Mesodermal cell (in vitro differentiated cells): Measurements from ENCODE around the gene IFNW1. TPM values are rescaled to one million over a fixed set of nuclear protein-coding genes. Genes with fewer than 3 reads are reported as not detected.
"Not testable (repeated sequence)": the region's sequence is repeated elsewhere in the genome, so short reads cannot be mapped to it uniquely, and the experiment has no call there.

ENCODE experiments used
- H3K27ac ChIP-seq: 2 replicates; pipeline ENCODE4 v1.7.0; 2013; ENCODE audit warnings: mild to moderate bottlenecking, low read depth, low read length, moderate library complexity; ENCODE audit not compliant: severe bottlenecking
- H3K36me3 ChIP-seq: 2 replicates; pipeline ENCODE4 v1.7.1; 2013; ENCODE audit warnings: mild to moderate bottlenecking, low read length, moderate library complexity; ENCODE audit not compliant: control insufficient read depth, insufficient read depth
- H3K4me1 ChIP-seq: one replicate; pipeline ENCODE4 v1.7.1; 2013; ENCODE audit warnings: mild to moderate bottlenecking, low read length; ENCODE audit not compliant: insufficient read depth, control insufficient read depth, poor library complexity, severe bottlenecking
- H3K4me3 ChIP-seq: 2 replicates; pipeline ENCODE4 v1.7.0; 2013; ENCODE audit warnings: low read length, control low read depth, mild to moderate bottlenecking; ENCODE audit not compliant: insufficient read depth, poor library complexity, severe bottlenecking; ENCODE audit errors: extremely low read depth
- H3K9me3 ChIP-seq: 2 replicates; pipeline ENCODE4 v1.7.1; 2013; ENCODE audit warnings: mild to moderate bottlenecking, low read length, moderate library complexity; ENCODE audit not compliant: control insufficient read depth
- WGBS, 2 experiments: methylation state at CpG; one replicate each; pipeline ENCODE4 v1.1.5; 2013; ENCODE audit warnings: missing lambda C conversion rate in 2 of 2; ENCODE audit not compliant: insufficient coverage in 2 of 2; 5-methylcytosine and 5-hydroxymethylcytosine counted together
- polyA plus RNA-seq, 2 experiments: library from polyadenylated mRNA; stranded (reverse); fragments of 50-300 nt; gene quantifications; one replicate each; pipeline ENCODE4 v1.2.3, GENCODE V29; 2013

IFNW1 gene
- polyA plus RNA-seq (2013, experiment 1 of 2) = not detected
- polyA plus RNA-seq (2013, experiment 2 of 2) = not detected

DNA sequence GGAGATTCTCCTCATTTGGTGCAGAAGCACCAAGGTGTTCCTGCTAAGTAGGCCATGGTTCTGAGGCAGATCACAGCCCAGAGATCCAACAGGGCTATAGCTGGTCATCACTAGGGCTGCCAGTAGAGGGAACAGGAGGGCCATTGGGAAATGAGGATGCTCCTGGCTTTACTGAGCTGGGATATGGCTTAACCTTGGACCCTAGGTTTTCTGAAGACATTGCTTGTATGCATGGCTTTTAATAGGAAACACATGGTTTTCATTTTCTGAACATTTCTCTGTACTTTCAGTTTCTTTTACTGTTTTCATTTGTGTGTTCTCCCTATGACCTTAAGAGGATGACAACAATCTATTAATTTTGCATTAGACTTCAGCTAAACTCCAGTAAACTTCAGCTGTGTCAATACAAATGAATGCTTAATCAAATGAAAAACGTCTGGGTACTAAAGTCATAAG is at the start of gene IFNW1:
Gene IFNW1, minus strand, starts transcription at position 406 of the 456 bp plus-strand sequence. Its CDS starts 262 bp downstream, at position 144.
- Histone ChIP-seq H3K4me3 (no peak within 1 kb of the TSS), H3K36me3 (no peaks in the 10 kb centered on the region), H3K9me3 (no peaks in the 10 kb centered on the region), H3K27ac (no peak within 1 kb of the TSS), H3K4me1 (no peaks in the 10 kb centered on the region)
- no CpG with 5 or more reads among the region's 1 CpG for WGBS, 2 experiments

DNA sequence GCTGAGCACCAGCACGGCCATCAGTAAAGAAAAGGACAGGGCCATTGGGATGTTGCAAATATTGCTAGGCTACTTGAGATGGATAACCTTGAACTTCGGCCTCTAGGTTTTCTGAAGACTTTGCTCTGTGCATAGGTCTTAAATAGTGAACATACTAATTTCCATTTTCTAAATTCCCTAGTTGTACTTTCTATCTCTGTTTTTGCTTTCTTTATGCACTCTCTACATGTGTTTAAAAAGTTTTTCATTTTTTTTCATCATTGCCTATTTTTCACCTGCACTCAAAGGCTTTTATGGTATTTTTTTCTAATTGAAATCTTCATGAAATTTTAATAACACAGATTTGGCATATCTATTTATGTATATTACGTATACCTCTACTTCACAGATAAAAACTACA is 45.9 kb upstream of the IFNW1 start, which contains the start of gene IFNA4:
Gene IFNA4, minus strand, starts transcription at position 101 of the 400 bp plus-strand sequence. Its CDS starts 56 bp downstream, at position 45.
- not testable (repeated sequence) for H3K36me3 ChIP-seq, H3K4me1 ChIP-seq, H3K4me3 ChIP-seq, H3K27ac ChIP-seq, H3K9me3 ChIP-seq
- no CpG with 5 or more reads among the region's 3 CpGs for WGBS, 2 experiments

DNA sequence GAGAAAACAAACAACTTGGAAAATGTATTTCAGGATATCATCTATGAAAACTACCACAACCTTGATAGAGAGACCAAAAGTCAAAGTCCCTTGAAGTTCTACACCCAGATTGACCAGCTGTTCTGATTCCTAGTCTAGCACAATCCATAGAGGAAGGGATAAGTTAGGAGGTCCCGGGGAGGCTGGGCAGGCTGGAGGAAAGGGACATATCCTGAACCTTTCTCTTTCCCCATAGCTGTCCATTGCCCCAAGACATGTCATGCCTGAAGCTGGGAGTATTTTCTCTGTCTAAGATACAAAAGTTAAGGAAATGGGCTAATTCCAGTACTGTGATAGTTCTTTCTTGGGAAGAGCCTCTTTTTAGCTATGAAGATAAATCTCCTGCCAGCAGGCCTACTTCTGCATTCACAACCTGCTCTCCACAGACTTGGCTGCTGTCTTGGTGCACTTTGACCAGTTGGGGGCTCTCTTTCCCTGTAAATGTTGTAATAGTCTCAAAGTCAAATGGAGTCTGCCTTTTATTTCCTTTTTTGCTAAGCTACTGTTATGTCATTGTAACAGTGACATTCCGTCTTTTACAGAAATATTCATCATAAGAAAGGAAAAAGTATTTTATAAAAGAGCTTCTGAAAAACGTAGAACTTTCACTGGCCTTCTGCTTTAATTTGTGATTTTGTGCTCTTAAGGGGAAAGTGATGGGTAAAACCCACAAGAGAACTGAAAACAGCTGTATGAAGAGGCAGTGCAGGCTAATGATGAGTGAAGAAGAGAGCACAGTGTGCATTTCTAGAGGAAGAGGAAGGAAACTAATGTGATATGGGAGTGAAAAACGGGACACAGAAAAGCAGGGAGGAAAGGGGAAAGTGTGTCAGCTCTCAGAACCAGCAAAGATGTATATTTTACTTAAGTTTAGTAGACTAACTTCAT is 41.4 kb upstream of the IFNW1 start:
- not testable (repeated sequence) for H3K4me3 ChIP-seq, H3K9me3 ChIP-seq, H3K36me3 ChIP-seq, H3K27ac ChIP-seq, H3K4me1 ChIP-seq
- WGBS, 2 experiments = 0% methylated on average over 1 of the region's 4 CpGs; no CpG with 5 or more reads in 1 of the 2 experiments

DNA sequence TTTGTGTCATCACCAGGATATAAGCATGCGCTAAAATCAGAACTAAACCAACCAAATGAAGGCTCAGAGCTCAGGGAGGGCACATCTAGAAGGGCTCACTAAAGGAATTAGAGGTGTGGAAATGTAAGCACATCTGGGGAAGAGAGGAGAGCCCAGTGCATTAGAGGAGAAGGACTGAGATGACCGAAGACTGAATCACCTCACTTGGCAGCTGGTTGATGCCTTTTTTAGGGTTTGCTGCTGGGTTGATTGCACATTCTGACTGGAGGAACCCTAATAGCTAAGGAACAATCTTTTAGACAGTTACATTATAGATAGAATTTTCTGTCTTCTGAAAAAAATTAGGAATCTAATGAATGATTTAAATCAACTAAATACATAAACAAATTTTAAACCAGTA is 33.0 kb upstream of the IFNW1 start:
- H3K36me3 ChIP-seq = no peaks in the 10 kb centered on the region
- H3K27ac ChIP-seq = no peak overlapping the region
- H3K9me3 ChIP-seq = no peaks in the 10 kb centered on the region
- WGBS, 2 experiments = 100% methylated on average over 2 of the region's 2 CpGs; no CpG with 5 or more reads in 1 of the 2 experiments
- H3K4me3 ChIP-seq = no peak overlapping the region
- no peaks in the 10 kb centered on the region for H3K4me1 ChIP-seq

DNA sequence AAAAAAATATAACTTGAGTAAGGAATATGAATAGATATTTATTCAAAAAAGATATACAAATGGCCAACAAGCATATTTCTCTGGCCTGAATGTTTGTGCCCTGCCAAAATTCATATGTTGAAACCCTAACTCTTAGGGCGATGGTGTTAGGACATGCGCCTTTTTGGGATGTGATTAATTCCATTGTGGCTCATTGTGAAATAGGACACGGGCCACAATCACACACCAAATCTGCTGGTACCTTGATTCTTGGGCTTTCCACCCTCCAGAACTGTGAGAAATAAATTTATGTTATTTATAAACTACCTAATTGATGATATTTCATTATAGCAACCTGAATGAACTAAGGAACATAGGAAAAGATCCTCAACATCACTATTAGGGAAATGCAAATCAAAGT is 30.5 kb upstream of the IFNW1 start:
- Histone ChIP-seq H3K9me3 (no peaks in the 10 kb centered on the region), H3K4me3 (no peak overlapping the region), H3K27ac (no peak overlapping the region), H3K4me1 (no peaks in the 10 kb centered on the region), H3K36me3 (no peaks in the 10 kb centered on the region)
- 80 to 100% methylated on average over 1 of the region's 3 CpGs for WGBS, 2 experiments

DNA sequence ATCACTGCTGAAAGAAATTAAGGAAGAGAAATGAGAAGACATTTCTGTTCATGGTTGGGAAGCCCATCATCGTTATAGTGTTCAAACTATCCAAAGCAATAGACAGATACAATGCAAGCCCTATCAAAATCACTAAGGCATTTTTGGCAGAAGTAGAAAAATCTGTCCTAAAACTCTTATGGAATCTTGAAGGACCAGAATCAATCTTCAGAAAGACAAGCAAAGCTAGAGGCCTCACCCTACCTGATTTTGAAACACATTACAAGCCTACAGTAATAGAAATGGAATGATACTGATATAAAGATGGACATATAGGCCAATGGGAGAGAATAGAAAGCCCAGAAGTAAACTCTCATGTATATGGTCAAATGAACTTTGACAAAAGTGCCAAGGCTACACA is 29.7 kb upstream of the IFNW1 start:
- Histone ChIP-seq H3K9me3 (no peaks in the 10 kb centered on the region), H3K4me1 (no peaks in the 10 kb centered on the region), H3K36me3 (no peaks in the 10 kb centered on the region), H3K4me3 (no peak overlapping the region), H3K27ac (no peak overlapping the region)
- no CpG with 5 or more reads among the region's 1 CpG for WGBS, 2 experiments

DNA sequence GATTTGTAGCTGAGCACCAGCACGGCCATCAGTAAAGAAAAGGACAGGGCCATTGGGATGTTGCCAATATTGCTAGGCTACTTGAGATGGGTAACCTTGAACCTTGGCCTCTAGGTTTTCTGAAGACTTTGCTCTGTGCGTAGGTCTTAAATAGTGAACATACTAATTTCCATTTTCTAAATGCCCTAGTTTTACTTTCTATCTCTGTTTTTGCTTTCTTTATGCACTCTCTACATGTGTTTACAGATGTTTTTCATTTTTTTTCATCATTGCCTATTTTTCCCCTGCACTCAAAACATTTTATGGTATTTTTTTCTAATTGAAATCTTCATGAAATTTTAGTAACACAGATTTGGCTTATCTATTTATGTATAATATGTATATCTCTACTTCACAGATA is 24.9 kb upstream of the IFNW1 start, which contains the start of gene IFNA21:
Gene IFNA21, minus strand, starts transcription at position 101 of the 400 bp plus-strand sequence. Its CDS starts 48 bp downstream, at position 53.
- not testable (repeated sequence) for H3K9me3 ChIP-seq, H3K4me1 ChIP-seq, H3K4me3 ChIP-seq, H3K36me3 ChIP-seq, H3K27ac ChIP-seq
- 93% methylated on average over 2 of the region's 2 CpGs; no CpG with 5 or more reads in 1 of the 2 experiments for WGBS, 2 experiments

DNA sequence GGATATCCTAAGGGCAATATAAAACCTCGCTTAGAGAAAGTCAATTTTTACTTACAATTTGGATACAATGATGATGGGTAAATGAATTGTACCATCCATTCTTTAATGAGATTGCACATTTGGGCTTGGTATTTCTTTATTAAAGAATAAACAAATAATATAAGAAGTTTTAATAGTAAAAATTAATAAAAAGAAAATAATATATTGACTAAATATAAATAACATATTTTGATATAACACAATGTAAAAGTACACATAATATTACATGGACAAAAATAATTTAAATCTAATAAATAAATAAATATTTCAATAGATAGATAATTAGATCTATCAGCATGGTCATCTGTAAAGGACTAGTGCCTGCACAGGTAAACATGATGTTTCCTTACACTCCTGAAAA is 23.9 kb upstream of the IFNW1 start:
- Histone ChIP-seq H3K9me3 (peaks cover 11% of the 10 kb centered on the region), H3K4me1 (no peaks in the 10 kb centered on the region), H3K4me3 (no peak overlapping the region), H3K36me3 (no peaks in the 10 kb centered on the region), H3K27ac (no peak overlapping the region)
- no CpG with 5 or more reads among the region's 1 CpG for WGBS, 2 experiments

DNA sequence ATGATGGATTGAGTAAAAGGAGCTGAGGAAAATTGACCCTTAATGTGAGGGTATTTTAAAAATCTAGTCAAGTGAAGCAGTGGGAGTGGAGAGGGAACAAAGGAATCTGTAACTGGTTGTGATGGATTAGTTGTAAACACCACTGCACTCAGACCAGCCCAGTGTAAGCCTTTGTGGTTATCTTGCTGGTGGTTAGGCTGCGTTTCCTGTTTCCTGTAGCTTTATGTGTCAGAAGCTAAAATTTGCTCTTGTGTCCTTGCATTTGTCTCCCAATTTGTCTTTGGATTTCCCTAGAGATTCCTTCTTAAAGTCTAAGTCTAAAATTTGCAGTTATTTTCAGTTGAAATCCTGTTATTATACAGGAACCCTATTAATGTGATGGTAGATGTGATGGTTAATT is 18.5 kb upstream of the IFNW1 start:
- Histone ChIP-seq H3K36me3 (no peaks in the 10 kb centered on the region), H3K4me3 (no peak overlapping the region), H3K9me3 (peaks cover 11% of the 10 kb centered on the region), H3K27ac (peak overlapping the region; percentile 6), H3K4me1 (no peaks in the 10 kb centered on the region)
- WGBS, 2 experiments = 50% methylated on average over 1 of the region's 1 CpG; no CpG with 5 or more reads in 1 of the 2 experiments

DNA sequence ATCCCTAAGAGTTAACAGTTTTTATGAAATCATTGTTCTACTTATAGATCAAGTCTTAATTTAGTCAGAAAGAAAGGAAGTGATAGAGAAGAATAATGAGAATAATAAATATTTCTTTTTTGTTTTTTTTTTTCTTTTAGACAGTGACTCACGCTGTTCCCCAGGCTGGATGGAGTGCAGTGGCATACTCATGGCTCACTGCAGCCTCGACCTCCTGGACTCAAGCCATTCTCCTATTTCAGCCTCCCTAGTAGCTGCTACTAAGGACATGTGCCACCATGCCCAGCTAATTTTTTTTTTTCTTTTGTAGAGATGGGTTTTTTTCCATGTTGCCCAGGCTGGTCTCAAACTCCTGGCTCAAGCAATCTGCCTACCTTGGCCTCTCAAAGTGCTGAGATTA is 13.9 kb upstream of the IFNW1 start:
- Histone ChIP-seq H3K9me3 (no peaks in the 10 kb centered on the region), H3K27ac (no peak overlapping the region), H3K4me3 (no peak overlapping the region), H3K36me3 (no peaks in the 10 kb centered on the region), H3K4me1 (peaks cover 4% of the 10 kb centered on the region)
- WGBS, 2 experiments = 80% methylated on average over 1 of the region's 2 CpGs; no CpG with 5 or more reads in 1 of the 2 experiments
